Liver (tissue), 9 donors: ENCODE results near the gene RGS12. TPM values are rescaled to one million over a fixed set of nuclear protein-coding genes. Genes with fewer than 3 reads are reported as not detected.
A peak's percentile ranks its signal among the peaks of the same experiment; 100 is the strongest.

Experiments
- DNase-seq: peaks from one replicate; pipeline ENCODE4 v3.0.0-alpha.2; 2017; ENCODE audit warnings: low spot score
- H3K27ac ChIP-seq, 2 donors: one replicate each; pipeline ENCODE4 v1.7.0; 2013; ENCODE audit warnings: inconsistent platforms in 2 of 2, low read length in 2 of 2, control low read depth in 1 of 2, low read depth in 1 of 2, mild to moderate bottlenecking in 1 of 2
- H3K27me3 ChIP-seq, 4 donors: one replicate each; pipeline versions ENCODE4 v1.6.1 to v1.7.0; 2013; ENCODE audit warnings: low read length in 3 of 4, inconsistent platforms in 1 of 4, mild to moderate bottlenecking in 1 of 4, moderate library complexity in 1 of 4; ENCODE audit not compliant: control insufficient read depth in 4 of 4, insufficient read depth in 4 of 4
- H3K36me3 ChIP-seq, 4 donors: one replicate each; pipeline versions ENCODE4 v1.6.1 to v1.7.0; 2013; ENCODE audit warnings: low read length in 3 of 4, mild to moderate bottlenecking in 3 of 4, low read depth in 1 of 4, moderate library complexity in 1 of 4; ENCODE audit not compliant: control insufficient read depth in 4 of 4, insufficient read depth in 3 of 4
- H3K4me1 ChIP-seq, 4 donors: one replicate each; pipeline versions ENCODE4 v1.6.1 to v1.7.0; 2013; ENCODE audit warnings: low read length in 3 of 4, mild to moderate bottlenecking in 3 of 4, moderate library complexity in 1 of 4; ENCODE audit not compliant: control insufficient read depth in 4 of 4, insufficient read depth in 4 of 4
- H3K4me3 ChIP-seq, 3 donors: one replicate each; pipeline versions ENCODE4 v1.6.1 to v1.7.0; 2013; ENCODE audit warnings: low read length in 3 of 3, control low read depth in 1 of 3, low read depth in 1 of 3, mild to moderate bottlenecking in 1 of 3
- H3K9ac ChIP-seq, 2 donors: one replicate each; pipeline ENCODE4 v1.7.0; 2013; ENCODE audit warnings: low read length in 2 of 2, mild to moderate bottlenecking in 2 of 2, moderate library complexity in 2 of 2, control low read depth in 1 of 2, low read depth in 1 of 2
- H3K9me3 ChIP-seq, 4 donors: one replicate each; pipeline versions ENCODE4 v1.6.1 to v1.7.0; 2013; ENCODE audit warnings: low read length in 3 of 4; ENCODE audit not compliant: control insufficient read depth in 4 of 4
- ATF3 ChIP-seq: IDR thresholded peaks from 2 replicates; pipeline ENCODE4 v1.6.1; 2016; ENCODE audit warnings: antibody characterized with exemption
- FOXA1 ChIP-seq: IDR thresholded peaks from 2 replicates; pipeline ENCODE4 v1.6.1; 2016; ENCODE audit warnings: antibody characterized with exemption
- FOXA2 ChIP-seq: IDR thresholded peaks from 2 replicates; pipeline ENCODE4 v1.6.1; 2016; ENCODE audit warnings: antibody characterized with exemption
- GABPA ChIP-seq, 2 donors: IDR thresholded peaks in 1 of 2; conservative IDR thresholded peaks in 1 of 2; 2 replicates each; pipeline ENCODE4 v1.6.1; 2016; ENCODE audit warnings: antibody characterized with exemption in 2 of 2, mild to moderate bottlenecking in 1 of 2, moderate library complexity in 1 of 2
- HNF4A ChIP-seq, 2 donors: conservative IDR thresholded peaks; 2 replicates each; pipeline ENCODE4 v1.6.1; 2016; ENCODE audit warnings: antibody characterized with exemption in 2 of 2, mild to moderate bottlenecking in 2 of 2
- HNF4G ChIP-seq: IDR thresholded peaks from 2 replicates; pipeline ENCODE4 v1.6.1; 2016; ENCODE audit warnings: antibody characterized with exemption
- JUND ChIP-seq, 2 donors: IDR thresholded peaks; 2 replicates each; pipeline ENCODE4 v1.6.1; 2016; ENCODE audit warnings: antibody characterized with exemption in 2 of 2
- MAX ChIP-seq: IDR thresholded peaks from 2 replicates; pipeline ENCODE4 v1.6.1; 2016; ENCODE audit warnings: antibody characterized with exemption
- NR2F2 ChIP-seq: IDR thresholded peaks from 2 replicates; pipeline ENCODE4 v1.6.1; 2016; ENCODE audit warnings: antibody characterized with exemption
- RAD21 ChIP-seq, 2 donors: IDR thresholded peaks; 2 replicates each; pipeline ENCODE4 v1.6.1; 2016; ENCODE audit warnings: antibody characterized with exemption in 2 of 2, mild to moderate bottlenecking in 2 of 2
- REST ChIP-seq: IDR thresholded peaks from 2 replicates; pipeline ENCODE4 v1.6.1; 2016; ENCODE audit warnings: antibody characterized with exemption, mild to moderate bottlenecking
- RXRA ChIP-seq, 2 donors: IDR thresholded peaks; 2 replicates each; pipeline ENCODE4 v1.6.1; 2017 to 2018; ENCODE audit warnings: antibody characterized with exemption in 2 of 2, mild to moderate bottlenecking in 1 of 2
- SP1 ChIP-seq: IDR thresholded peaks from 2 replicates; pipeline ENCODE4 v1.6.1; 2018; ENCODE audit warnings: antibody characterized with exemption, mild to moderate bottlenecking
- TAF1 ChIP-seq: conservative IDR thresholded peaks from 2 replicates; pipeline ENCODE4 v1.6.1; 2016; ENCODE audit warnings: antibody characterized with exemption, mild to moderate bottlenecking
- YY1 ChIP-seq: IDR thresholded peaks from 2 replicates; pipeline ENCODE4 v1.6.1; 2016; ENCODE audit warnings: antibody characterized with exemption, mild to moderate bottlenecking
- ZBTB33 ChIP-seq: IDR thresholded peaks from 2 replicates; pipeline ENCODE4 v1.6.1; 2016; ENCODE audit warnings: antibody characterized with exemption
- WGBS: extraction: QIAGEN DNeasy Blood & Tissue Kit; methylation state at CpG from one replicate; pipeline ENCODE4 v1.1.7; 2013; 5-methylcytosine and 5-hydroxymethylcytosine counted together
- polyA plus RNA-seq, 2 donors: library from polyadenylated mRNA; stranded (reverse) in 1 of 2; unstranded in 1 of 2; fragments of 200-250 nt in 1 of 2; fragments of >200 nt in 1 of 2; fragmentation: Nextera tagmentation in 1 of 2; extraction: Ambion mirVana in 1 of 2; gene quantifications; one replicate each; pipeline versions ENCODE4 v1.2.1 to v1.2.3, GENCODE V29; 2013 to 2015
- total RNA-seq, 2 donors: library from RNA; depleted of rRNA; stranded (reverse); fragments of >200 nt; gene quantifications; one replicate each; pipeline ENCODE4 v1.2.3, GENCODE V29; 2014
- donor health status: healthy.
- donor health status: healthy.
- donor health status: healthy.
- donor health status: healthy.
- donor health status: healthy.

Gene RGS12
- total and polyA plus RNA-seq, 4 donors, result 6.4 to 23.2 (median 11.5) TPM

GRCh38 chr4:3335982-3336381 is 43.2 kb downstream of the RGS12 start:
- Histone ChIP-seq H3K36me3 (no peaks in the 10 kb centered on the region), H3K4me1 (peaks cover 0 to 5% (median 0%) of the 10 kb centered on the region in 4 donors), H3K9ac (no peak overlapping the region), H3K9me3 (no peaks in the 10 kb centered on the region), H3K27me3 (no peaks in the 10 kb centered on the region), H3K27ac (no peak overlapping the region), H3K4me3 (no peak overlapping the region)
- peak; percentile 26 for DNase-seq
- TF ChIP-seq RAD21 (IDR thresholded peaks at IDR 0.05) (no peak), FOXA2 (no peak), ATF3 (no peak), MAX (no peak), SP1 (no peak), TAF1 (no peak), ZBTB33 (no peak), GABPA (IDR thresholded peaks at IDR 0.05 in 1 of 2, conservative IDR thresholded peaks at IDR 0.05 in 1 of 2) (no peak)
- 95% methylated on average over 7 of the region's 7 CpGs for WGBS

GRCh38 chr4:3336382-3337356 is 43.8 kb downstream of the RGS12 start:
- Histone ChIP-seq H3K9ac (no peak overlapping the region), H3K4me1 (peaks cover 0 to 5% (median 0%) of the 10 kb centered on the region in 4 donors), H3K9me3 (no peaks in the 10 kb centered on the region), H3K36me3 (no peaks in the 10 kb centered on the region), H3K27me3 (no peaks in the 10 kb centered on the region), H3K27ac (no peak overlapping the region), H3K4me3 (no peak overlapping the region)
- 96% methylated on average over 14 of the region's 14 CpGs for WGBS
- TF ChIP-seq RAD21 (IDR thresholded peaks at IDR 0.05) (no peak), FOXA1 (no peak), JUND (IDR thresholded peaks at IDR 0.05) (no peak), HNF4A (conservative IDR thresholded peaks at IDR 0.05) (no peak), REST (no peak), SP1 (no peak), ZBTB33 (no peak), FOXA2 (no peak), GABPA (IDR thresholded peaks at IDR 0.05 in 1 of 2, conservative IDR thresholded peaks at IDR 0.05 in 1 of 2) (no peak), YY1 (no peak), MAX (no peak), HNF4G (no peak), NR2F2 (no peak), RXRA (IDR thresholded peaks at IDR 0.05) (no peak)
- peak; percentile 9 for DNase-seq
